Activated naive CD4-positive, alpha-beta T cell treated with anti-CD3 and anti-CD28 coated beads, Interleukin-2, amount 50 U/mL, for 16 hours (primary cell): ENCODE results near the gene CHD1L.
"Not testable (repeated sequence)": the region's sequence is repeated elsewhere in the genome, so short reads cannot be mapped to it uniquely, and the experiment has no call there.

Source experiments
- DNase-seq: peaks from one replicate; pipeline ENCODE4 v3.0.0-alpha.2; 2020

CHD1L gene

GRCh38 chr1:147272042-147272441, 29.6 kb downstream of the CHD1L start:
- no peak for DNase-seq

DNA sequence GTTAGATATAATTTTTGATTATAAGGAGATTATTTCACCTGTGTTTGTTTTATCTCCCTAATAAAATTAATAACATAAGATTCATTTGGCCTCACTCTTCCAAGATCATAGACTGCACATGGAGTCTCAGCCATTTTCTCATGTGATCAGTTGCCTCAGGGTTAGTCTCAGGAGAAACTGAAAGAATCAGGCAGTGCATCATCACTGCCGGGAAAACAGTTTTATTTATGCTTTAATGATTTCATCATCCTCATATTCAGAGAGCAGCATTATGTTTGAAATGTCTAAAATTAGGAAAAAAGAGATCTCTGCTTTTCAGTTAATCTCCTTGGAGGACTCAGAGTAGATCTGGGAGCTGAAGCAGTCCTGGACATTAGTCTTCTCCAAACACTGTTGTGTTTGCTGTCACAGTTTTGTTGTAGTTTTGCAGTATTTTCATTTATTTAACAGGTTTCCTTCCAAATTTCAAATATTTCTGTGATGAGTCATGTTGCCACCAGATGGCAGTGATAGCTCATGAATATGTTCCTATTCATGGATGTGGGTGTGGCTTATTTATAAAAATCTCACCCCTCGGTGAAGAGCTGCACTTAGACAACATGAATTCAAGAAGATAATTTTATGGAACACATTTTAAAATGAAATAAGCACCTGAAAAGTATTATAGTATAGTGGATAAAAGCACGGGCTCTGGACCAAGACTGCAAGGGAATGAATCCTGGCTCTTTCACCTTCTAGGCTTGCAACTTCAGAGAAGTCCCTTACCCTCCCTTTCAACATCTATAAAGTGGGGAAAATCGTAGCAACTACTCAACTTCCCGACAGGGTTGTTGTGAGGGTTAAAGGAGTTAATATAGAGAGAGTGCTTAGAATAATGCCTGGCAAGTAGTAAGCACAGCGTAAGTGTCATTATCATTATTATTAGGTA, 31.2 kb downstream of the CHD1L start:
- DNase-seq, result no peak

DNA sequence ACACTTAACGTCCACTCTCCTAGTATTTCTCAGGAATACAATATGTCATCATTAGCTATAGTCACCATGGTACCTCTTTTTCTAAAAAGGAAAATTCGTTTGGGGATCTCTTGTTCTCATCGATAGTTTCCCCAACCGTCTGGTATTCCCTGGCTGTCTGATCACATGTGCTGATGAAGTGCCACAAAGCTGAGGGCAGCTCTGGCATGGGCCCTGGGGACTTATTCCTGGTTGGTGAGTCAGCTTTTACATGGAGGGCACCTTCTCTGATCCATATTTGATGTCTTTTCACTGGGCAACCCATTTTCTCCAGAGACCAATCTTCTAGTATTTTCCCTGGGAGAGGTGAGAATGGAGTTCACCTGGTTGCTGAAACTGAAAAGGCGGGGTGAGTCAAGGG, 39.5 kb downstream of the CHD1L start:
- no peak for DNase-seq

DNA sequence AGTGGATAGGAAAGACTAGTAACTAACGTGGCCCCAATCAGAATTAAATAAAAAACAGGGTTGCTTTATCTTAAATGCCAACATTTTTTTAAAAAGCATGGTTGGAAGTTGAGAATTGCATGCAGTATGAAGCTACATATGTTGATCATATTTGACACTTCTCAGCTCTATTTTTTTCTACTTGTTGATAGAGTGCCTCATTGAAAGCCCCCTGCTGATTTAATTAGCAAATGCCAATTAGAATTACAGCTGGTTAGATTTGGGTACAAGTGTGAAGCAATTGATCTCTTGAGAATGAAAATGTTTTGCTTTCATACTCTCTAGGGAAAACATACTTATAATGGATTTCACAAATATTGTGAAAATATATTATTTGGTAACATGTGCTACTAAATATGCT, 40.5 kb downstream of the CHD1L start:
- no peak for DNase-seq

- DNase-seq, result no peak
Observed at GRCh38 chr1:147287133-147287865, 44.8 kb downstream of the CHD1L start.

DNA sequence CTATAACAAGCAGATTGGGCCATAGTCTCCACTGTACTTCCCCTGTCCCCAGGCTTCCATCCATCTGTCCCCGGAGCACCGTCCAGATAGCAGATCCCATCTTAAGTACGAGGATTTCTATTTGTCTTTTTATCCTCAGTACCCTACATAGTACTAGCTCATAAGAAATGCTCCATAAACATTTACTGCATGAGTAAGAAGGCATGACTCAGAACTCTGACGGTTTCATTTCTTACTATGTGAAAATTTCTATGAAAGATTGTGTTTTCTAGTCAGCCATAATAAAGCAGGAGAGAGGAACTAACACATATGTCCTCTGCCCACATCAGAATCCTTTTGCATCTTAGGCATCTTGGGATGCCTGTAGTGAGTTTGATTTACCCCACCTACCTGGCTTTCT, 49.5 kb downstream of the CHD1L start:
- no peak for DNase-seq

DNA sequence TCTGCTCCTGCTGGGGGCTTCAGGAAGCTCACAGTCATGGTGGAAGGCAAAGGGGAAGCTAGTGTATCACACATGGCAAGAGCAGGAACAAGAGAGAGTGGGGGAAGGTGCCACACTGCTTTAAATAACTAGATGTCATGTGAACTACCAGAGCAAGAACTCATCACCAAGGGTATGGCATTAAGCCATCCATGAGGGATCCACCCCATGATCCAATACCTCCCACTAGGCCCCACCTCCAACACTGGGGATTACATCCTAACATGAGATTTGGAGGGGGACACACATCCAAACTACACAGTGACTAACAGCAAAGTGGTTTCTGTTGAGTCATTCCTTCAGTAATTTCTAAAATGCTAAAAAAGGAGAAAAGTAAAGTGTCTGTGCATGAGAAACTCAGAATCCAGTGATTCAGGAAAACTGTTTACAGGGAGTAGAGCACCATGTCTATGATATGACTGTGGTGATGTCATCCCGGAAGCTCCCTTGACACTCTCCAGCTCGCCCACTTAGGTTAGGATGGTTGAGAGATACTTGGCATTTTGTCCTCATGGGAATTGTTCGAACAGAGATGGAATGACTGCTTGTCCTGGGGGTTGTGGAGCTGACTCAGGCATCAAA, 50.3 kb downstream of the CHD1L start:
- DNase-seq, result no peak

- no peak for DNase-seq
Observed at GRCh38 chr1:147297438-147297837, 55.0 kb downstream of the CHD1L start.

DNA sequence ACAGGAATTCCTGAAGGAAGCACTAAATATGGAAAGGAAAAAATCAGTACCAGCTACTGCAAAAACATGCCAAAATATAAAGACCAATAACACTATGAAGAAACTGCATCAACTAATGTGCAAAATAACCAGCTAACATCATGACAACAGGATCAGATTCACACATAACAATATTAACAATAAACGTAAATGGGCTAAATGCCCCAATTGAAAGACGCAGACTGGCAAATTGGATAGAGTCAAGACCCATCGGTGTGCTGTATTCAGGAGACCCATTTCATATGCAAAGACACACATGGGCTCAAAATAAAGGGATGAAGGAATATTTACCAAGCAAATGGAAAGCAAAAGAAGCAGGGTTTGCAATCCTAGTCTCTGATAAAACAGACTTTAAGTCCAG, 63.3 kb downstream of the CHD1L start:
- not testable (repeated sequence) for DNase-seq

DNA sequence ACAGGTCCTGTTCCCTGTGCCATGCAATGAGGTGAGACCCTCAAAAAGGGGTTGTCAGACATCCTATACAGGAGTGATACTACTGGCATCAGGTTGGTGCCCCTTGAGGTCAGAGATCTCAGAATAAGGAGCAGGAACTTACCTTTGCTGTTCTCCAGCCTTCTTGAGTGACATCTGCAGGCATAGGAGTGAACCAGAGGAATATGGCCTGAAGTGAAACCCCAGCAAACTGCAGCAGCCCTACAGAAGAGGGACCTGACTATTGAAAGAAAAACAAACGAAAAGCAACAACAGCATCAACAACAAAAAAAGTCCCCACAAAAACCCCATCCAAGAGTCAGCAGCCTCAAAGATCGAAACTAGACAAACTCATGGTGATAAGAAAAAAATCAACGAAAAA, 74.5 kb downstream of the CHD1L start:
- DNase-seq, result no peak

GRCh38 chr1:147326933-147327687, 84.6 kb downstream of the CHD1L start:
- not testable (repeated sequence) for DNase-seq

- DNase-seq, result no peak
Observed at GRCh38 chr1:147334292-147334691, 91.8 kb downstream of the CHD1L start.

GRCh38 chr1:147336291-147336690, 93.8 kb downstream of the CHD1L start:
- no peak for DNase-seq

DNA sequence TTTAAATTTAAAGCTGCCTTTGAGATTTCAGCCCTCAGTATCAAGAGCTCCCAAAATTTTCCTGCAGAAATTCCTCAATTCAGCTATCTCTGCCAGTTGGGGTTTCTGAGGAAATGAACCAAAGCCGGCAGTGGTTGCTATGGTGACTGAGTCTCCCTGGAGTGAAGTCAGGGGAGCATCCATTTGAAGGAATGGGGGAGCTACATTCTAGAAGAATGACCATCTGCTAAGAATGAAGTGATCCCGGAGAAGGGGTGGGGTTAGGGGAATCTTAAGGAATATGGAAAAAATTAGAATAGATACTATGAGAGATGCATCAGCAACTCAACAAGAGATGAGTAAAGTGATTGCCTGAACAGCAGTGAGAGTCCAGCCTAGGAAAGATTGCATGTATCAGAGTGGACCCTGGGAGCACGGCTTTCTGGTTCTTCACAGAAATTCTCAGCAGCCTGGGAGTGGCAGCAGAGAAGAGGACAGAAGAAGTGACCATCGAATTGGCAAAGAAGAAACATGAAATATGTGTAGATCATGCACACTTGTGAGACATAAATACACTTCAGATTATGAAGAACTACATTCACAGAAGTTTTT, 94.7 kb downstream of the CHD1L start:
- DNase-seq, result no peak

- DNase-seq, result no peak
Observed at GRCh38 chr1:147338571-147338970, 96.1 kb downstream of the CHD1L start.

DNA sequence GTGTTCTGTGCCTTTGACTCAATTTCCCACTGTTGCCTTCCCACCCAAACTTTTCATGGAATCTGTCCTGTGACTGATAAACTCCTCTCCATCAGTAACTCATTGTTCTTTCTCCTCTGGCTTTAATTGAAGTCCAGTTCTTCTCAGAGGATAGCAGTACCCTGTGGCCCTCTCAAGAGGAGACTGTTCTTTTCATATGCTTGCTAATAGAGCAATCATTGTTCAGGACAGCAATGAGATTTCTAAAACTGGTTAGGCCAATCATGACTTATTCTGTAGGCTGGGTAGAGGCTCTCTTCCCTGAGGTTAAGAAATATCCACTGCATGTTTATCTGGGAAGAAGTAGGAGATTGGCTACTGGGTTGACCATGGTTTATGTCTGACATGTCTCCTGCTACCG, 98.8 kb downstream of the CHD1L start:
- no peak for DNase-seq
